GM12872 (cell line): ENCODE measurements around the gene VIPR2.

Source experiments
- TF ChIP-seq, protein P1 (sequence below): IDR thresholded peaks from 3 replicates; pipeline ENCODE4 v1.5.1; 2011; ENCODE audit warnings: low read depth, mild to moderate bottlenecking, low read length, moderate library complexity; ENCODE audit not compliant: insufficient read depth

The VIPR2 gene

DNA sequence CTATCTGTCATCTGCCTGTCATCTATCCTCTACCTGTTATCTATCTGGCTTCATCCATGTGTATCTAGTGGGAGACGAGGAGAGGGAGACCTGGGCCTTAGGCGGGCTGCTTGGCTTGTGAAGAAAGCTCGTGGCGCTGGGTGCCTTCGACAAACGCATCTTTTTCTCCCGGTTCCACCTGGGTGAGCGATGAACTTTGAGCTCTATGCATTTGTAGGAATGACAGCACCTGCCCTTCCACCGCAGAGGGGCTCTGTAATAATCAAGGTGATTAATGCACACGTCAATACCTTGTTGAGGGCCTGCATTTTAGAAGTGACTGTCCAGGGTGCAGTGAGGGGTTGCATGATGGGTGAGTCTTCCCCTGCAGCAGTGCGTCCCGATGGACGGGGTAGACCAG, 2.6 kb upstream of the VIPR2 start:
- TF ChIP-seq, protein P1, sequence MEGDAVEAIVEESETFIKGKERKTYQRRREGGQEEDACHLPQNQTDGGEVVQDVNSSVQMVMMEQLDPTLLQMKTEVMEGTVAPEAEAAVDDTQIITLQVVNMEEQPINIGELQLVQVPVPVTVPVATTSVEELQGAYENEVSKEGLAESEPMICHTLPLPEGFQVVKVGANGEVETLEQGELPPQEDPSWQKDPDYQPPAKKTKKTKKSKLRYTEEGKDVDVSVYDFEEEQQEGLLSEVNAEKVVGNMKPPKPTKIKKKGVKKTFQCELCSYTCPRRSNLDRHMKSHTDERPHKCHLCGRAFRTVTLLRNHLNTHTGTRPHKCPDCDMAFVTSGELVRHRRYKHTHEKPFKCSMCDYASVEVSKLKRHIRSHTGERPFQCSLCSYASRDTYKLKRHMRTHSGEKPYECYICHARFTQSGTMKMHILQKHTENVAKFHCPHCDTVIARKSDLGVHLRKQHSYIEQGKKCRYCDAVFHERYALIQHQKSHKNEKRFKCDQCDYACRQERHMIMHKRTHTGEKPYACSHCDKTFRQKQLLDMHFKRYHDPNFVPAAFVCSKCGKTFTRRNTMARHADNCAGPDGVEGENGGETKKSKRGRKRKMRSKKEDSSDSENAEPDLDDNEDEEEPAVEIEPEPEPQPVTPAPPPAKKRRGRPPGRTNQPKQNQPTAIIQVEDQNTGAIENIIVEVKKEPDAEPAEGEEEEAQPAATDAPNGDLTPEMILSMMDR = no peak

DNA sequence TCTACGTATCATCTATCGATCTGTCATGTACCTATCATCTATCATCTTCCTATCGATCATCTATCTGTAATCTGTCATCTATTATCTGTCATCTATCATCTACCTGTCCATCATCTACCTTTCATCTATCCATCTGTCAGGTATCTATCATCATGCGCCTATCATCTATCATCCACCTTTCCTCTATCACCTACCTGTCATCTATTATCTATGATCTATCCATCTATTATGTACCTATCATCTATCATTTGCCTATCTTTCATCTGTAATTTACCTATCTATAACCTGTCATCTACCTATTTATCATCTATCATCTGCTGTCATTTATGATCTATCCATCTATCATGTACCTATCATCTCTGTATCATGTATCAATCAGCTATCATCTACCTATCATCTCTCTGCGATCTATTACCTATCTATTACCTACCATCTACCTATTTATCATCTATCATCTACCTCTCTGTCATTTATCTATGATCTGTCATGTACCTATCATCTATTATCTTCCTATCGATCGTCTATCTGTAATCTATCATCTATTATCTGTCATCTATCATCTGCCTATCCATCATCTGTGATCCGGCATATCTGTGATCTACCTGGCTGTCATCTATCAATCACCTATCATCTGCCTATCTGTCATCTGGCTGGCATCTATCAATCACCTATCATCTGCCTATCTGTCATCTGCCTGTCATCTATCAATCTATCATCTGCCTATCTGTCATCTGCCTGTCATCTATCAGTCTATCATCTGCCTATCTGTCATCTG, 1.6 kb upstream of the VIPR2 start:
- TF ChIP-seq, protein P1 = no peak

DNA sequence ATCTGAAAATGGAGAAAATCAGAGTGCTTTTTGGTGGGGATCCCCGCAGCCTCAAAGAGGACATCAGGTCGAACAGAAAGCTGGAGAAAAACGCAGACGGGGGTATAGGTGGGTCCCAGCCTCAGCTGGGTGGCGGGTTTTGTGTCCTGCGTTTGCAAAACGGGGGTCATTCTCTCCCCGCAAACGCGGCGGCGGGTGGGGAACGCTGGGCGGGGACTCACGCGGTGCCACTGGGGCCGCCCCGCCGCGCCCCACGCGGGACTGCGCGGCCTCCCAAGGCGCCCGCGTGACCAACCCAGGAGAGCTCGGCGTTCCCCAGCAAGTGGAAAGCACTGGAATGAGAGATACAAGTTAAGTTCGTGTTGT, 806 bp upstream of the VIPR2 start:
- TF ChIP-seq, protein P1 = no peak

DNA sequence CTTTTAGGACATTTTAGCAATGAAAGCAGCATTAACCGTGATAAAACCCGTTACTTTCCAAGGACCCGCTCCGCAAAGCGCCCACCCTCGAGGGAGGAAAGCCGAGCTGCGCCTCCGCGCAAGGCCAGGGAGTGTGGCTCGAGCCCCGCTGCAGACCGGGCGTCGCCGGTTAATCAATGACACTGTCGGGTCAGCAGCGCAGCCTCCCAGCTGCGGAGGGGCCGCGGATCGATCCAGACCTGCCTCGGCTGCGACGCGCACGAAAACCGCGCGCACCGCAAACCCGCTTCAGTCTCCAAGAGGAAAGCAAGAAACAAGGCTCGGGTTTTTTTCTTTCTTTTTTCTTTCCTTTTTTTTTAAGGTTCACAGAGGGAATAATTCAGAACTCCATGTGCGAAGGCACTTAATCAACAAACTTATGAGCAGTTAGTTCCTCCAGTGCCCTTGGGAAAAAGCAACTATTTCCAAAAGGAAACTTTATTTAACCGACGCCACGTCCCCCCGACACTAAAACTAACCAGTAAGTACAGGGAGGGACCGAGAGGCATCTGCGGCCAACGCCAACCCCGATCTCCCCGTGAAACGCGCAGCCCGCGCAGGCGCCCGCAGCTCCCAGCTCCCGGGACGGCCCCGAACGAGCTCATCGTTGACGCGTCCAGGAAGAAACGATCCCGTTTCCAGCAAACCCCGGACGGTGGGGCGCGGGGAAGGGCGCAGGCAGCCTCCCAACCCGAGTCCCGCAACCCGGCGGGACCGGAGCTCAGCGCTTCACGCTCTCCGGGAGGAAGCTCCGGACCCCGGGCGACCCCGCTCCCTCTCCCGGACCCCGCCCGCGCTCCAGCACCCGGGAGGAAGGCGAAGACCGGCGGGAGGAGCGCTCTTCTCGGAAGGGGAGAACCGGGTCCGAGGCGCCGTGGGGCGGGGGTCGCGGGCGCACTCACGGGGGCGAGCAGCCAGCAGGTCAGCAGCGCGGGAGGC, 598 bp downstream of the VIPR2 start:
- TF ChIP-seq, protein P1 = no peak

DNA sequence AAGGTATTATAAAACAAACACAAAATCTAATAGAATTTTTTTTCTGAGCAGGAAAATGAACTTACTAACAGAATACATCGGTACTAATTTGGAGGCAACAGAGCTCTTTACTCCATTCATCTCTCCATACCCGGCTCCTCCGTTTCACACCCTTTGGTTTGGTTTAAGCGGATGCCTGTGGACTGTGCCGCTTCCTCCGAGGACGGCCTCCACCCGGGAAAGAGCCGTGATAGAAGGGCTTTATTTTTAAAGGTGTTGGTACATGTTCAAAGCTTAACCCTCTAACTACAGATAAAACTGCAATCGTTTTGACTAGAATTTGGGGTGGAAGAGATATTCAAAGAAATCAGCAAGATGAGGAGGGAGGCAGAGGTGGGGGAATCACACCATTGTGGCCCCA, 1.9 kb downstream of the VIPR2 start:
- TF ChIP-seq, protein P1 = no peak

DNA sequence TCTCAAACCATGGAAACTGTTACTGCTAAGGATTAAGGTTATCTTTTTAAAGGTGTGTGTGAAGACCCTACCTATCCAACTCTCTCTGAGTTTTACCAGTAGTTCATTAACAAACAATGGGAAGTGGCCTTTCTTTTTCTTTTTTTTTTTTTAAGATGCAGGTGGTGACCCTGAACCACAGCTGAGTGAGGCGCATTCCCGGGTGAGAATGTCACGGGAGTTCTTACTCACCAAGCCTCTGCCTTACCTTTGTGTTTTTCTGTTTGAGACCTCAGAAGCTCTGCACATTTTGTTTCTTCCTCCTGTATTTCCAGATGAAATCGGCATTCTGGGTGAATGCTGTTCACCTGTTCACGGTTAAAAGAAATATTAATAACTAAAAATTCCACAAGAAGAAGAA, 2.5 kb downstream of the VIPR2 start:
- TF ChIP-seq, protein P1 = no peak

DNA sequence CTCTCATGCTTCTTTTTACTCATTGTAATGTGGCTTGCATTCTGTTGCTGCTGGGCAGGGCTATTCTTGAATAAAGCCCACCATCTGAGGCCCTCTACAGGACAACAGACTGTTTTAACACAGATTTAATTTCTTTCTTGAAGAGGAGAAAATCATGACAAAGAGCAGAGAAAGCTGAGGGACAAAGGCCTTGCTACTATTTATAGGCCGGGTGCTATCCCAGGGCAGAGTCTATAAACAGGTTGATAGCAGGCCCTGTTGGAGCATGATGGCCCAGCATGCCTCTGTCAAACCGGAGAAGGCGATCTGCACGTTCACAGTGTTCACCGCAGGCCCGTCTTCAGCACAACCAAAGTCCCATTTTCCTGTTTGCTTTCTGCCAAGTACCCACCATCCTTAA, 3.0 kb downstream of the VIPR2 start:
- TF ChIP-seq, protein P1 = no peak
